ENCODE results near the gene TMEM217.

The TMEM217 gene

DNA sequence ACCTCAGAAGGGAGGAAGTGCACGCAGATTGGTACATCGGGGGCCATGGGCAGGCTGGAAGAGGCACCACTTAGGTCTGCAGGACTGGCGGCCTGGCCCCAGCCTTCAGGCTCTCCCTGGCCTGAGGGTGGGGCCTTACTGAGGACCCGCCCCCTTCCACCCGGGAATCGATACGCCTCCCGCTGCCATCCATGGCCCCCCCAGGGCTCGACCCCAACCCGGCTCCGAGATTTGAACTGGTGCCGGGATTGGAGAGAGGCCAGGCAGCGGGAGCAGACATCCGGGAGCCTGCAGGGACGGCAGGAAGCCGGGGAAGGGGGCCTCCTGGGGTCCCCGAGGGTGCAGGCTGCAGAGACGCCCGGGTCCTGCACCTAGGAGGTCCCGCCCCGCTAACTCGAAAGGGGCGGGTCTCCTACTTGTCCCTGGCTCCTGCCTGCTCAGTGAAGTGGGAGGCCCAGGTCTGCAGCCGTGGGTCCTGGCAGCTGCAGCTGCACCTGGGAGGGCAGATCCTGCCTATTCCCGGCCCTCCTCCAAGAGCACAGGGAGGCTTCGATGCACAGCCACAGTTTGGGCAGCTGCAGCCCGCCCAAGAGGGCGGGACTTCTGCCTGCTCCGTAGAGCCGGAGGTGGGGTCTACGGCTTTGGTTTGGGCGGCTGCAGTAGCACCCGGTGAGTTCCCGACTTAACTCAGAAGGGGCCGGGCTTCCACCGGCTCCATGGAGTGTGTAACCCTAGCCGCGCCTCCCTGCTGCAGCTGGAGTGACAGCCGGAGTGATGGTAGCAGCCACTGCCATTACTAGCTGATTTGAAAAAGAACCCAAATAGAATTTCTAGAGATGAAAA lies 35.6 kb downstream of the TMEM217 start:
- Histone ChIP-seq H3K4me3 (peak overlapping the region; percentile 81), H3K36me3 (ENCODE audit: insufficient read depth, low read length) (no peaks in the 10 kb centered on the region), H3K9me3 (ENCODE audit: low read depth, low read length) (no peaks in the 10 kb centered on the region; the same call in 1 of the 2 replicates), H3K27ac (peak overlapping the region; percentile 49; the same call in 1 of the 2 replicates), H3K9ac (ENCODE audit: insufficient read length) (peak overlapping the region; percentile 23)
- no peak for DNase-seq (ENCODE audit: low read depth, low spot score)
- peak; percentile 65 for TF ChIP-seq POLR2AphosphoS5 (IDR thresholded peaks at IDR 0.05; ENCODE audit: borderline replicate concordance, low read depth, low read length)
- no peak for TF ChIP-seq EZH2 (IDR thresholded peaks at IDR 0.05)
- TF ChIP-seq FOXP2 (optimal IDR thresholded peaks at IDR 0.05; ENCODE audit: control extremely low read depth, extremely low read length, insufficient read depth), result no peak

DNA sequence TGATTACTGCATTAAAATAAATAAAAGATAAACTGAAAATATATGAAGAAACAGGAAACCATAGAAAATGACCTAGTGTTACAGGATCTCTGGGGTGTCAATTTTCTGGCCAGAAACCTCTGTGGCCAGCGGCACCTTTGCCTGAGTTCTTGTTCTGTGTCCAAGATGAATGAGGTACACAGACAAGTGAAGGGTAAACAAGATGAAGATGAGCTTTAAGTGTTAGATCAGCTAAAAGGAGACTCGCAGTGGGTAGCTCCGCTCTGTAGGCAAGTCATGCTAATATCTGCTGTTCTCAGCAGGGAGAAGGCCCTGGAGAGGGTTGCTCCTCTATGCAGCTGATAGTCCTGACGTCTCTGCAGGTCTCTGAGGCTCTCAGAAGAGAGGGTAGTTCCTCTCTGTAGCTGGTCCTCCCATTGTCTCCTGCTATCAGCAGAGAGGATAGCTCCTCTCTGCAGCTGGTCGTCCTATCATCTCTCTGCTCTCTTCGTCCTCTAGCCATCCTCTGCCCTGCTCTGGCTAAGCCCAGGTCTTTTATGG lies 36.3 kb downstream of the TMEM217 start:
- peak overlapping the region; percentile 23 for H3K9ac ChIP-seq (ENCODE audit: insufficient read length)
- H3K27ac ChIP-seq, result peak overlapping the region; percentile 49; the same call in 1 of the 2 replicates
- H3K9me3 ChIP-seq (ENCODE audit: low read depth, low read length), result no peaks in the 10 kb centered on the region; the same call in 1 of the 2 replicates
- peak overlapping the region; percentile 81 for H3K4me3 ChIP-seq
- TF ChIP-seq EZH2 (IDR thresholded peaks at IDR 0.05) (no peak), POLR2AphosphoS5 (IDR thresholded peaks at IDR 0.05; ENCODE audit: borderline replicate concordance, low read depth, low read length) (no peak), FOXP2 (optimal IDR thresholded peaks at IDR 0.05; ENCODE audit: control extremely low read depth, extremely low read length, insufficient read depth) (no peak)
- no peaks in the 10 kb centered on the region for H3K36me3 ChIP-seq (ENCODE audit: insufficient read depth, low read length)
- no peak for DNase-seq (ENCODE audit: low read depth, low spot score)

DNA sequence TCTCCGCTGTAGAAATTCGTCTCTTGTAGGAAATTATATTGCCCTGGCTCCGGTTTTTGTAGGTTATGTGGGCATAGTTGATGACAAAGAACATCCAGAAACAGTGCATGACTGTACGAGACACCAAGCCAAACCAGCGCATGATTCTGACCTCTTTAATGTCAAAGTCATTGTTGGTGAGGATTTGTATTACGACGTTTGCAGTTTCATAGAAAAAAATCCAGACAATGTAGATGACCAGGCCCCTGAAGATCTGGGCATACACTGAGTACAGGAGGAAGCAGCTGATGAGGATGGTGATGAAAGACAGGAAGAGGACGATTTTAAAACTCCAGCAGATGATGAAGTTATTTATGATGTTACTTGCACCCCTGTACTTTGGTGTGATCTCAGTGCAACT lies 39.4 kb downstream of the TMEM217 start:
- H3K9ac ChIP-seq (ENCODE audit: insufficient read length), result no peak overlapping the region
- TF ChIP-seq FOXP2 (optimal IDR thresholded peaks at IDR 0.05; ENCODE audit: control extremely low read depth, extremely low read length, insufficient read depth) (no peak), EZH2 (IDR thresholded peaks at IDR 0.05) (no peak), POLR2AphosphoS5 (IDR thresholded peaks at IDR 0.05; ENCODE audit: borderline replicate concordance, low read depth, low read length) (no peak)

DNA sequence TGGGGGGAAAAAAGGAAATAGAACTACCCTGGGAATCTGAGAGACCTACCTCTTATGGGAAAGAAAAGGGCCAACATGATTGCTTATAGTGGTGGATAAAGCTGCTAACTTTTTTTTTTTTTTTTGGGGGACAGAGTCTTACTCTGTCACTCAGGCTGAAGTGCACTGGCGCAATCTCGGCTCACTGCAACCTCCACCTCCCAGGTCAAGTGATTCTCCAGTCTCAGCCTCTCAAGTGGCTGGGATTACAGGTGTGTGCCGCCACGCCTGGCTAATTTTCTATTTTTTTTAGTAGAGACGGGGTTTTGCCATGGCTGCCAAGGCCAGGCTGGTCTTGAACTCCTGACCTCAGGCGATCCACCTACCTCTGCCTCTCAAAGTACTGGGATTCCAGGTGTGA lies 39.9 kb downstream of the TMEM217 start:
- Histone ChIP-seq H3K27ac (no peak overlapping the region), H3K9me3 (ENCODE audit: low read depth, low read length) (no peaks in the 10 kb centered on the region; the same call in 1 of the 2 replicates), H3K9ac (ENCODE audit: insufficient read length) (no peak overlapping the region), H3K4me3 (no peak overlapping the region), H3K36me3 (ENCODE audit: insufficient read depth, low read length) (no peaks in the 10 kb centered on the region)
- DNase-seq (ENCODE audit: low read depth, low spot score), result no peak
- TF ChIP-seq EZH2 (IDR thresholded peaks at IDR 0.05), result no peak
- no peak for TF ChIP-seq FOXP2 (optimal IDR thresholded peaks at IDR 0.05; ENCODE audit: control extremely low read depth, extremely low read length, insufficient read depth)
- TF ChIP-seq POLR2AphosphoS5 (IDR thresholded peaks at IDR 0.05; ENCODE audit: borderline replicate concordance, low read depth, low read length), result no peak

More for the DNA sequence above, 39.4 kb downstream of the TMEM217 start:
- H3K4me3 ChIP-seq, result no peak overlapping the region
- DNase-seq (ENCODE audit: low read depth, low spot score), result no peak
- H3K27ac ChIP-seq, result no peak overlapping the region
- no peaks in the 10 kb centered on the region; the same call in 1 of the 2 replicates for H3K9me3 ChIP-seq (ENCODE audit: low read depth, low read length)
- no peaks in the 10 kb centered on the region for H3K36me3 ChIP-seq (ENCODE audit: insufficient read depth, low read length)

DNA sequence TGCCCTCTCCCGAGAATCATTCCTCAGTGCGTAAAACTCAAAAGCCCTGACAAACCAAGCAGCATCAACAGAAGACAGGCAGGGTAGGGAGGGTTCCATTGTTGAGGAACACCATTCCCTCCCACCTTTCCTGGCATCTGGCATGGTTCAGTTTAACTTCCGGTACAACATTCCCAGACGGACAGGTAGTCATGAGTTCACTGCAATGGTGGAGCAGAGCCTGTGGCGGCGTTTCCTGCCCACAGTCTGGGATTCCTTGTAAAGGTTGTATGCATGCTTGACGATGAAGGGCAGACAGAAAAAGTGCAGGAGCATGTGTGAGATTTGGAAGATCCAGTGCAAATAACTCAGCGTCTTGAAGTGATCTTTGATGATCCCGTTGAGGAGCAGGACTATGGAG lies 45.7 kb downstream of the TMEM217 start:
- Histone ChIP-seq H3K9ac (ENCODE audit: insufficient read length) (no peak overlapping the region), H3K4me3 (no peak overlapping the region), H3K36me3 (ENCODE audit: insufficient read depth, low read length) (no peaks in the 10 kb centered on the region), H3K9me3 (ENCODE audit: low read depth, low read length) (no peaks in the 10 kb centered on the region), H3K27ac (no peak overlapping the region)
- TF ChIP-seq POLR2AphosphoS5 (IDR thresholded peaks at IDR 0.05; ENCODE audit: borderline replicate concordance, low read depth, low read length) (no peak), EZH2 (IDR thresholded peaks at IDR 0.05) (no peak), FOXP2 (optimal IDR thresholded peaks at IDR 0.05; ENCODE audit: control extremely low read depth, extremely low read length, insufficient read depth) (no peak)
- no peak for DNase-seq (ENCODE audit: low read depth, low spot score)

DNA sequence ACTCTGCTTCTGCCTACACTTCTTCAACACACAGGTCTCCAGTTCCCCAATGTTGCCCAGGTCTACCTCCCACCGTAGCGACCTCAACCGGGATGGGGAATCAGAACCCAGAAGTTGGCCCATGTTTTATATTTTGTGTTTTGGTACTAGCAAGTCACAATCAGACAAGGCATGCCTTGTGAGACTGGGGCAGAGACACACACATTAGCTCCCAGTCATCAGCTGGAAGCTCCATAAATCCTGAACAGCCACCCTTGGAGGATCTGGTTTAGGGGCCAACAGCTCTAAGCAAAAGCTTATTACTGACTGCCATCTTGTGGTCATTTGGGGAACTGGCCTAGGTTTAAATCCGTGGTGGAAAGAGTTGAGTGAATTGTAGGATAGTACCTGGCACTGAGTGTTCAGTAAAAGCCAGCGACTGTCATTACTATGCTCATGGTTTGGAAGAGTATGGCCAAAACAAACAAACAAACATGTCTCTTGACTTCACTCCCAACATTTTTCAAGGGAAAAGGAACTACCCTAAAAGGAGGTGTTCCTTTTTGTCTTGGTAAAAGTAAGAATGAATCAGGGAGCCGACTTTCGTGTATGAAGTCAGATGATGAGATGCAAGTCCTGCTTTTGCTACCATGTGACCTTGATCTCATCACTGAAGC lies 47.5 kb downstream of the TMEM217 start:
- Histone ChIP-seq H3K4me3 (no peak overlapping the region), H3K9me3 (ENCODE audit: low read depth, low read length) (no peaks in the 10 kb centered on the region), H3K27ac (no peak overlapping the region), H3K36me3 (ENCODE audit: insufficient read depth, low read length) (no peaks in the 10 kb centered on the region), H3K9ac (ENCODE audit: insufficient read length) (no peak overlapping the region)
- TF ChIP-seq POLR2AphosphoS5 (IDR thresholded peaks at IDR 0.05; ENCODE audit: borderline replicate concordance, low read depth, low read length) (no peak), FOXP2 (optimal IDR thresholded peaks at IDR 0.05; ENCODE audit: control extremely low read depth, extremely low read length, insufficient read depth) (no peak), EZH2 (IDR thresholded peaks at IDR 0.05) (no peak)
- peak; percentile 77 for DNase-seq (ENCODE audit: low read depth, low spot score)

DNA sequence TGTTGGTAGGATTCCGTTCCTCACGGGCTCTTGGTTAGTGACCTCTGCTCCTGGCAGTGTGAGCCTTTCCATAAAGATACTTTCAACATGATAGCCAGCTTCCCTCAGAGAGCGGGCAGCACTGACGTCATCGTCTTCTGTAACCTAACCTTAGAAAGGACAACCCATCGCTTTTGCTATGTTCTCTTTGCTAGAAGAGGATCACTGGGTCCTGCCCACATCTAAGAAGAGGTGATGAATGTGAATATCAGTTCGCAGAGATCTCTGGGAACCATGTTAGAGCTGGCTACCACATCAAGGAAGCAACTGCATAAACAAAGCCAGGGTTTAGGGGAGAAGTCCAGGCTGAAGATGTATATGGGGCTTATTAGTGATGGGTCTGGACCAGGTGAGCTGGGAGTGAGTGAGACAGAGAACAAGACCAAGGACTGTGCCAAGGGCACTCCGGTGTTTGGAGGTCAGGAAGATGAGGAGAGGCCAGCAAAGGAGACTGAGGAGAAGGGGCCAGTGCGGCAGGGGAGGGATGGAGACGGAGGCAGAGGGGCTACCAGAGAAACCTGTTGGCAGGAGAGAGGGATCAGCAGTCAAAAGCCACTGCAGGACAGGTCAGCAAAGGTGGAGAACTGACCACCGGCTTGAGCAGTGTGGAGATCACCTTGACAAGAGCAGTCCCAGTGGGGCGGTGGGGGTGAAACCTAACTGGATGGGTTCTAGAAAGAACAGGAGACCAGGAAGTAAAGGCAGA lies 48.3 kb downstream of the TMEM217 start:
- no peaks in the 10 kb centered on the region for H3K36me3 ChIP-seq (ENCODE audit: insufficient read depth, low read length)
- no peaks in the 10 kb centered on the region for H3K9me3 ChIP-seq (ENCODE audit: low read depth, low read length)
- no peak for DNase-seq (ENCODE audit: low read depth, low spot score)
- TF ChIP-seq POLR2AphosphoS5 (IDR thresholded peaks at IDR 0.05; ENCODE audit: borderline replicate concordance, low read depth, low read length), result no peak
- no peak for TF ChIP-seq EZH2 (IDR thresholded peaks at IDR 0.05)
- no peak for TF ChIP-seq FOXP2 (optimal IDR thresholded peaks at IDR 0.05; ENCODE audit: control extremely low read depth, extremely low read length, insufficient read depth)
- no peak overlapping the region for H3K9ac ChIP-seq (ENCODE audit: insufficient read length)
- no peak overlapping the region for H3K4me3 ChIP-seq
- no peak overlapping the region for H3K27ac ChIP-seq

Measured in SK-N-MC (cell line).